Epithelial cell of proximal tubule (primary cell): ENCODE measurements around the gene TNIK. TPM values are rescaled to one million over a fixed set of nuclear protein-coding genes. Genes with fewer than 3 reads are reported as not detected.

Source experiments
- DNase-seq: peaks from one replicate; pipeline ENCODE4 v3.0.0-alpha.2; 2011; ENCODE audit warnings: low read depth
- H3K4me3 ChIP-seq: 2 replicates; pipeline ENCODE4 v1.5.1; 2011; ENCODE audit warnings: low read depth, mild to moderate bottlenecking, low read length
- total RNA-seq: library from RNA; depleted of rRNA; stranded (reverse); fragments of >200 nt; gene quantifications from 2 replicates; pipeline ENCODE4 v1.2.3, GENCODE V29; 2015
- TF ChIP-seq, protein P1 (sequence below): conservative IDR thresholded peaks from 2 replicates; pipeline ENCODE4 v1.5.1; 2012; ENCODE audit warnings: low read depth, mild to moderate bottlenecking, low read length

Gene TNIK
- total RNA-seq, 1 donor from 2014 or later = 11.8 TPM

DNA sequence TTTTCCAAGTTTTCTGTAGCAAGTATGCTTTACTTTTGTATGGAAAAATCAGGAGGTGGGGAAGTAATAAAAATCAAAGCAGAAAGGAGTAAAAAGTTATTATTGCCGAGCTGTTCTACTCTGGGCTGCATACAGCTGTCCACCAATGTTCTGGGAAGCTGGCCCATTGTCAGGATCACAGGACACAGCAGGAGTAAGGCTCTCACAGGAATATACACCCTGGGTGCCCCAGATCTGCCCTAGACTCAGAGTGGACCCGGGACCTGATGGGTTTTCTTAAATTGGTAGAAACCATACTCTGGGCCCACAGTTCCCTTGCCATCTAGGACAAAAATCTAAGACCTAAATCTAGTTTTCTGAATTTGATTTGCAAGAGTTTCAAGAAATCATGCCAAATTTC, 60.4 kb downstream of the TNIK start:
- no peak for DNase-seq
- TF ChIP-seq, protein P1, sequence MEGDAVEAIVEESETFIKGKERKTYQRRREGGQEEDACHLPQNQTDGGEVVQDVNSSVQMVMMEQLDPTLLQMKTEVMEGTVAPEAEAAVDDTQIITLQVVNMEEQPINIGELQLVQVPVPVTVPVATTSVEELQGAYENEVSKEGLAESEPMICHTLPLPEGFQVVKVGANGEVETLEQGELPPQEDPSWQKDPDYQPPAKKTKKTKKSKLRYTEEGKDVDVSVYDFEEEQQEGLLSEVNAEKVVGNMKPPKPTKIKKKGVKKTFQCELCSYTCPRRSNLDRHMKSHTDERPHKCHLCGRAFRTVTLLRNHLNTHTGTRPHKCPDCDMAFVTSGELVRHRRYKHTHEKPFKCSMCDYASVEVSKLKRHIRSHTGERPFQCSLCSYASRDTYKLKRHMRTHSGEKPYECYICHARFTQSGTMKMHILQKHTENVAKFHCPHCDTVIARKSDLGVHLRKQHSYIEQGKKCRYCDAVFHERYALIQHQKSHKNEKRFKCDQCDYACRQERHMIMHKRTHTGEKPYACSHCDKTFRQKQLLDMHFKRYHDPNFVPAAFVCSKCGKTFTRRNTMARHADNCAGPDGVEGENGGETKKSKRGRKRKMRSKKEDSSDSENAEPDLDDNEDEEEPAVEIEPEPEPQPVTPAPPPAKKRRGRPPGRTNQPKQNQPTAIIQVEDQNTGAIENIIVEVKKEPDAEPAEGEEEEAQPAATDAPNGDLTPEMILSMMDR = no peak
- no peak overlapping the region for H3K4me3 ChIP-seq

DNA sequence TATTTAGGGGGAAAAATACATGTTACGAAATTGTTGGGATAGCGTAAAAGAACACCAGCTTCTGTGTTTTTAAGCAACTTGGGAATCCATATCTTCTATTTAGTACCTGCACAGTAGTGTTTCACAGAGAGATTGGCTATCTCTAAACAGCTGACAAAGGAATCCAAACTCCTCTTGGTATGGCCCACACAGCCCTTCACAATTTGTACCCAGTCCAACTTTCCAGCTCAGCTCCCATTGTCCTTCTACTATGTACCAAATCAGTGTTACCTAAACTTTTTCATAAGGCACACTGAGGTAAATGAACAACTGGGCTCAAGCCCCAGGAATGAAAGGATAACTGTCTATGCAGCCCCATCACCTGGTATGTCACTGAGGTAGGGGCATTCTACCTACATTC, 61.9 kb downstream of the TNIK start:
- H3K4me3 ChIP-seq = no peak overlapping the region
- TF ChIP-seq, protein P1 = no peak
- DNase-seq = no peak

DNA sequence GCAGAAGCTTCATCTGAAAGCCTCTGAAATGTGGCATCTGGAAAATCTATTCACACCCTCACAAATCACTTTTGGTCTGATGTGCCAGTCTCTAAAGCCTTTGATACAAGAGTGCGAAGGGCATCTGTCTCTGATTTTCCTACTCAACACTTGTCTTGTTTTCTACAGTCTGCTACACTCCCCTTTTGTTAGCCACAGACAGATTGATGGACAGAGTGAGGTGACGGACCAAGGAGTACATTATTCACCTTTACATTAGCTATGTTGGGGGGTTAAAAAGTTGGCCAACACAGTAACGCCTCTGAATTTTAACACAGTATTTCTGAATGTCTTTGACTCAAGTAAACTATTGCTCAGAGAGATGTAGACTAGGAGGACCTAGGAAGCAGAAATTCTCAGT, 63.1 kb downstream of the TNIK start:
- TF ChIP-seq, protein P1 = no peak
- DNase-seq = no peak
- no peak overlapping the region for H3K4me3 ChIP-seq

DNA sequence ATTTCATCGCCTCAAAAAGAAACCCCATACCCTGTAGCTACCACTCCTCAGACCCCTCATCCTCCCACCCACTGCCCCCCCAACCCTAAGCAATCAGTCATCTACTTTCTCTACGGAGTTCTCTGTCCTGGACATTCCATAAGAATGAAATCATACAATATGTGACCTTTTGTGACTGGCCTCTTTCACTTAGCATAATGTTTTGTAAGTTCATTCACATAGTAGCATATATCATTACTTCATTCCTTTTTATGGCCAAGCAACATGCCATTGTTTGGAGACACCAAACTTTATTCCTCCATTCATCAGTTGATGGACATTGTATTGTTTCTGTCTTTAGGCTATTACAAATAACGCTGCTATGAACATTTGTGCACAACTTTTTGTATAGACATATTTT, 64.2 kb downstream of the TNIK start:
- TF ChIP-seq, protein P1 = no peak
- no peak for DNase-seq
- no peak overlapping the region for H3K4me3 ChIP-seq

DNA sequence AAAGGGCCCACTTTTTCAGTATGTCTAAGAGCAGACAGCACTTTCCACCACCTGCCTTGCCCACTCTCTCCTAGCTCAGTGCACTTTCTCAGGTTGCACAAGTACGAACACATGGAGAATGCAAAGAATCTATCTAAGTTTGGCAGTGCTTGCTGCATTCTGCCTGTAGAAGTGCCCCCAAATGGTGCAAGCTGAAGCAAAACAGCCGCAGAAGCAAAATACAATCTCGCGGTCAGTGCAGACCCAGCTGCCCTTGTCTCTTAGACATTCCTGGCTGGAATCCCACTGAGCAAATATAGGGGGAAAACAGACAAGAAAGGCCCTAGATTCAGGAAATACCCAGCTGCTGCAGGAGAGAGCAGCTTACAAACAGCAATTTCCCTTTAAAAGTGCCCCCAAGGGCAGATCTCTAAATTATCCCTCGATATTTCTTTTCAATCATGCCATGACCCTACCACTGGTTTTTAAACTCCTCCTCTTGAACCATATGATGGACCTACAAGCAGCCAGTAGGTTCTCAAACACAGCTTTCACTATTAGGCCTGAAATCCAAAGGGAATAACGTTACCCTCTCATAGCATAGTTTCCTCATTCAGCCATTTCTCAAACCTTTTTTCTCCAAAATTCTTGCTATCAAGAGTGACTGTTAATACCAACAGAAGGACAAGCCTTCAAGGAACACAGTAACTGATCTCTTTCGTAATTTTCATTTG, 67.0 kb downstream of the TNIK start:
- TF ChIP-seq, protein P1 = no peak
- H3K4me3 ChIP-seq = no peak overlapping the region
- no peak for DNase-seq

DNA sequence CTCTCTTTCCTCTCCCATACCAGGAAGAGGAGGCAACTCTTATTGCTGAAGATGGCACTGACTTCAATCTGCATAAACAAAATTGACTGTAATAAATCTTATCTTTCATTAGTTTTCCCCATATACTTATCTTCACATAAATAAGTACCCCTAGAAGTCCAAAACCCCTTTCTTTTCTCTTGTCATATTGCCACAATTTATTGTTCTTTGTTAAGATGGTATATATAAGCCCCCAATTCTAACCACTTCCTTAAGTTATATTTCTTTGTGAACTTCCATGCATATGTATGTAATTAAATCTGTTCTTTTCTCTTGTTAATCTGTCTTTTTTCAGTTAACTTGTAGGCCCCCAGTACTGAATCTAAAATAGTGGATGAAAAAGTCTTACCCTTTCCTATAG, 68.8 kb downstream of the TNIK start:
- DNase-seq = no peak
- TF ChIP-seq, protein P1 = no peak
- no peak overlapping the region for H3K4me3 ChIP-seq
